ENCODE data around the gene ADAMTS17.

DNA sequence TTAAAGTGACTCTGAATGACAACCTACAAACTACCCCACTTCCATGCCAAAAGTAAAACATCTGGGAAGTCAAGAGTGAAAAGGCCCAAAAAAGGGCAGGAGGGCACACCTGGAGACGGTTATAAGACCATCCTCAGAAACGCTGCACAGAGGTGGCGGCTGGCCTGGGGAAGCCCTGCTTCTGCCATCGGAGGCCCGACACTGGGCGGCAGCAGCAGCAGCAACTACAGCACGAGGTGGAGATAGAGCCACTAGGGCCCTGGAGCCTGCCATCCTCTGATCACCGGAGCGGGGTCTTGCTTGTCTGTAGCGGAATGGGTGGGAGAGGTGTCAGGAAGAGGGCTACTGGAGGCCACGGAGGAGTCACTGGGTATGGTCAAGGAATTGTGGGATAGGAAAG lies 283.3 kb downstream of the ADAMTS17 start:
- TF ChIP-seq CTCF (IDR thresholded peaks at IDR 0.05) (no peak), POLR2A (IDR thresholded peaks at IDR 0.05) (no peak)

Data from right lobe of liver (tissue), 4 donors.